Keratinocyte (primary cell): ENCODE data around the gene MTX3. TPM values are rescaled to one million over a fixed set of nuclear protein-coding genes. Genes with fewer than 3 reads are reported as not detected.

Source experiments
- DNase-seq: peaks from one replicate; pipeline ENCODE4 v3.0.0-alpha.2; 2011; ENCODE audit warnings: low read depth, missing footprints, low spot score
- FAIRE-seq: peaks from 2 replicates; lab custom pipeline; 2011; peaks lifted over from hg19 to GRCh38; lab: Jason Lieb, UNC
- H2AFZ ChIP-seq: 2 replicates; pipeline ENCODE4 v1.6.0; 2012; ENCODE audit warnings: low read length, control low read depth, inconsistent platforms; ENCODE audit not compliant: control insufficient read depth
- H3K27ac ChIP-seq: 2 replicates; pipeline ENCODE4 v1.5.1; 2011; ENCODE audit warnings: low read length; ENCODE audit not compliant: control insufficient read depth, insufficient read depth
- H3K27me3 ChIP-seq: 3 replicates; pipeline ENCODE4 v1.6.0; 2011; ENCODE audit warnings: low read length; ENCODE audit not compliant: control insufficient read depth, insufficient read depth; ENCODE audit errors: extremely low read depth
- H3K36me3 ChIP-seq, 2 experiments: 2 replicates in 1 of 2; 3 replicates in 1 of 2; pipeline ENCODE4 v1.5.1; 2011; ENCODE audit warnings: low read length in 2 of 2, mild to moderate bottlenecking in 1 of 2; ENCODE audit not compliant: control insufficient read depth in 2 of 2, insufficient read depth in 2 of 2; ENCODE audit errors: extremely low read depth in 1 of 2
- H3K4me1 ChIP-seq: 3 replicates; pipeline ENCODE4 v1.5.1; 2011; ENCODE audit warnings: low read length; ENCODE audit not compliant: control insufficient read depth, insufficient read depth; ENCODE audit errors: extremely low read depth
- H3K4me2 ChIP-seq: 3 replicates; pipeline ENCODE4 v1.6.0; 2011; ENCODE audit warnings: low read depth, low read length; ENCODE audit not compliant: control insufficient read depth, insufficient read depth; ENCODE audit errors: extremely low read depth
- H3K4me3 ChIP-seq, 3 experiments: fragments of 200-600 bp in 1 of 3; sonication (generic) in 1 of 3; 2 replicates in 2 of 3; 3 replicates in 1 of 3; pipeline ENCODE4 v1.5.1; 2011 to 2016; ENCODE audit warnings: low read length in 3 of 3, mild to moderate bottlenecking in 3 of 3, control low read depth in 2 of 3, inconsistent platforms in 1 of 3, low read depth in 1 of 3, mixed read lengths in 1 of 3, mixed run types in 1 of 3, moderate library complexity in 1 of 3; ENCODE audit not compliant: control insufficient read depth in 2 of 3, insufficient read depth in 2 of 3; ENCODE audit errors: extremely low read depth in 1 of 3
- H3K79me2 ChIP-seq: 2 replicates; pipeline ENCODE4 v1.6.0; 2012; ENCODE audit warnings: low read length; ENCODE audit not compliant: control insufficient read depth, insufficient read depth
- H3K9ac ChIP-seq: 3 replicates; pipeline ENCODE4 v1.6.0; 2011; ENCODE audit warnings: low read length; ENCODE audit not compliant: control insufficient read depth, insufficient read depth; ENCODE audit errors: extremely low read depth
- H3K9me1 ChIP-seq: 3 replicates; pipeline ENCODE4 v1.6.0; 2011; ENCODE audit warnings: low read length; ENCODE audit not compliant: control insufficient read depth, insufficient read depth; ENCODE audit errors: extremely low read depth
- H3K9me3 ChIP-seq: 2 replicates; pipeline ENCODE4 v1.5.1; 2012; ENCODE audit warnings: low read depth, low read length; ENCODE audit not compliant: control insufficient read depth
- H4K20me1 ChIP-seq: 3 replicates; pipeline ENCODE4 v1.6.0; 2011; ENCODE audit warnings: low read length; ENCODE audit not compliant: control insufficient read depth, insufficient read depth; ENCODE audit errors: extremely low read depth
- CTCF ChIP-seq, 3 experiments: IDR thresholded peaks in 1 of 3; conservative IDR thresholded peaks in 1 of 3; optimal IDR thresholded peaks in 1 of 3; 2 replicates in 2 of 3; 3 replicates in 1 of 3; pipeline versions ENCODE3 to v1.5.1; 2011; ENCODE audit warnings: low read length in 3 of 3, mild to moderate bottlenecking in 3 of 3, moderate library complexity in 2 of 3, control low read depth in 1 of 3, inconsistent platforms in 1 of 3; ENCODE audit not compliant: insufficient read depth in 2 of 3; ENCODE audit errors: extremely low read depth in 1 of 3
- EZH2 ChIP-seq: IDR thresholded peaks from one replicate; pipeline ENCODE4 v1.6.1; 2012; ENCODE audit warnings: inconsistent platforms, mild to moderate bottlenecking, low read length, moderate library complexity
- dilution Hi-C: fragments of 300-500 bp; cut with MboI; formaldehyde crosslinking; loops from one replicate; pipeline ENCODE4 v1.7.0; 2020; ENCODE audit warnings: low sequenced_read_pairs; ENCODE audit not compliant: extremely low pct_ligation_motif_present
- polyA plus RNA-seq, 5 experiments: library from polyadenylated mRNA; depleted of rRNA in 3 of 5; stranded (reverse) in 3 of 5; stranded (forward) in 1 of 5; unstranded in 1 of 5; fragments of >200 nt; gene quantifications; 1 replicate in 1 of 5; 2 replicates in 3 of 5; 3 replicates in 1 of 5; pipeline versions ENCODE4 v1.2.1 to v1.2.3, GENCODE V29; 2011 to 2012; ENCODE audit warnings: missing spikeins in 2 of 5, low read depth in 1 of 5, low replicate concordance in 1 of 5

The MTX3 gene
- polyA plus RNA-seq, 1 donor (not counting 4 experiments of a cell fraction or from before 2014, with no cell fraction given), result 14.3 TPM

- Histone ChIP-seq H4K20me1 (no peaks in the 10 kb centered on the region), H3K9me1 (no peaks in the 10 kb centered on the region), H3K4me3 (no peak overlapping the region), H3K9ac (no peak overlapping the region), H3K79me2 (no peaks in the 10 kb centered on the region), H3K4me1 (no peaks in the 10 kb centered on the region), H3K27ac (no peak overlapping the region), H3K36me3 (no peaks in the 10 kb centered on the region), H3K4me2 (no peak overlapping the region), H3K9me3 (no peaks in the 10 kb centered on the region), H3K27me3 (no peaks in the 10 kb centered on the region), H2AFZ (no peak overlapping the region)
- DNase-seq, result no peak
- no peak for TF ChIP-seq EZH2
- no peak for FAIRE-seq
- dilution Hi-C loops, result no loop called here
Measured at GRCh38 chr5:80008995-80009765, 18.1 kb upstream of the MTX3 start.

GRCh38 chr5:80002677-80003076, 11.6 kb upstream of the MTX3 start:
- no peaks in the 10 kb centered on the region for H4K20me1 ChIP-seq
- dilution Hi-C loops, result no loop called here
- no peak overlapping the region for H3K4me3 ChIP-seq
- H2AFZ ChIP-seq, result no peak overlapping the region
- FAIRE-seq, result no peak
- H3K79me2 ChIP-seq, result no peaks in the 10 kb centered on the region
- no peaks in the 10 kb centered on the region for H3K36me3 ChIP-seq
- no peaks in the 10 kb centered on the region for H3K27me3 ChIP-seq
- no peaks in the 10 kb centered on the region for H3K9me1 ChIP-seq
- no peak overlapping the region for H3K9ac ChIP-seq
- H3K4me1 ChIP-seq, result no peaks in the 10 kb centered on the region
- TF ChIP-seq EZH2 (no peak), CTCF (optimal IDR thresholded peaks at IDR 0.05 in 1 of 3, IDR thresholded peaks at IDR 0.05 in 1 of 3, conservative IDR thresholded peaks at IDR 0.05 in 1 of 3; ENCODE audit: extremely low read depth in 1 of 3, insufficient read depth in 2 of 3, low read length in 3 of 3) (no peak)
- H3K9me3 ChIP-seq, result no peaks in the 10 kb centered on the region
- H3K27ac ChIP-seq, result no peak overlapping the region
- no peak overlapping the region for H3K4me2 ChIP-seq
- no peak for DNase-seq
